Stimulated activated CD8-positive, alpha-beta memory T cell treated with anti-CD3 and anti-CD28 coated beads, Interleukin-12 subunit alpha, Interleukin-12 subunit beta, amount 100 ng/mL, for 4 hours (primary cell): ENCODE data around the gene C6orf62.
"Not testable (repeated sequence)": the region's sequence is repeated elsewhere in the genome, so short reads cannot be mapped to it uniquely, and the experiment has no call there.

Experiments used
- DNase-seq: peaks from one replicate; pipeline ENCODE4 v3.0.0-alpha.2; 2020; ENCODE audit warnings: low read depth

The C6orf62 gene

DNA sequence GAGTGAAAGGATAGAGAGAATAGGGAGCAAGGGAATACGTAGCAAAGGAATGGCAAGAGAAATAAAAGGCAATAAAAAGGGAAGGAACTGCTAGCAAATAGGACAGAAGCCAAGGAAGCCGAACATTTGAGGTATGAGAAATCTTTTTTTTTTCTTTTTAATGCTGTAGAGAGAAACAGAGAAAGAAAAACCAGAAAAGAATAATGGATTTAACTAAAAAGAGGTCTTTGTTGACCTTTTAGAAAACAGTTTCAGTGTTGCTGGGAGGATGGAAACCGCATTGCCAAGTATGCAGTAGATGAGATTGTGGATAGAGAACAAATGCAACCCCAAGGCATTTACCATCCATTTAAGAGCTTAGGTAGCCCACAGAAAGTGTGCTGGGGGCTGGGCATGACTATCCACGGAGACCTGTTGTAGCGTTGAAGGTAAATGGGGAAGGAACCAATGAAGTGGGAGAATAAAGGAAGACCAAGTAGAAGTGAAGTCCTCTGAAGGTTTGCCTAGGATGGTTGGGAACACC, 23.3 kb upstream of the C6orf62 start:
- no peak for DNase-seq

DNA sequence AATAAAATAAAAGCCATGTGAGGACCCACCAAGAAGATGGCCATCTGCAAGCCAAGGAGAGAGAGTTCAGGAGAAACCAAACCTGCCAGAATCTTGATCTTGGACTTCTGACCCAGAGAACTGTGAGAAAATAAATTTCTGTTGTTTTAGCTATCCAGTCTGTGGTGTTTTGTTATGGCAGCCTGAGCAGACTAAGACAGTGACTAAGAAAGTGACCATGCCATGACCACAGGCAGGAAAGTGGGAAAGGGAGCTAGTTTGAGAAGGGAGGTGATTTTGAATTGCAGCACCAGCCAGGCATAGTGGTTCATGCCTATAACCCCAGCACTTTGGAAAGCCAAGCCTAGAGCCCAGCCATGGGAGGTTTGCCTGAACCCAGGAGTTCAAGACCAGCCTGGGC, 21.9 kb upstream of the C6orf62 start:
- no peak for DNase-seq

DNA sequence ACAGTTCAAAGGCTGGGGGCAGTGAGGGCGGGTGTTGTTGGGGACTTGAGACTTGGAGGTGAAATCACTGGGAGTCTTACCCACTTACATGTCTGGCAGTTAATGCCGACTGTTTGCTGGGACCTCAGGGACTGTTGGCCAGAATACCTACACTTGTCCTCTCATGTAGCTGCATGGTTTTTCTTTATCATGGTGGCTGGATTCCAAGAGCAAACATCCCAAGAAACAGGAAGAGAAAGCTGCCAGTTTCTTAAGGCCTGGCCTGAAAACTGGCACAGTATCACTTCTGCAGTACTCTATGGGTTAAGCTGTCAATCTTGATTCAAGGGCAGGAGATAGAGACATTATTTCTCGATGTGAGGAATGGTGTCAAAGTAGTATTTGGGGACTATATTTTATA, 19.8 kb upstream of the C6orf62 start:
- no peak for DNase-seq

DNA sequence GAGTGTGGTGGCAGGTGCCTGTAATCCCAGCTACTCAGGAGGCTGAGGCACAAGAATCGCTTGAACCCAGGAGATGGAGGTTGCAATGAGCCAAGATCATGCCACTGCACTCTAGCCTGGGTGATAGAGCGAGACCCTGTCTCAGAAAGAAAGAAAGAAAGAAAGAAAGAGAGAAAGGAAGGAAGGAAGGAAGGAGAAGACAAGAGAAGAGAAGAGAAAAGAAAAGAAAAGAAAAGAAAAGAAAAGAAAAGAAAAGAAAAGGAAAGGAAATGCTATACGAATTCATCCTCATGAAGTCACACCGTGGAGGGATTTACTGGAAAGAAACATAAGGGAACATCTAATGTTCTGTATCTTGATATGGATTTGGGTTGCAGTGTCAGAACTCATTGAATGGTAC, 15.8 kb upstream of the C6orf62 start:
- DNase-seq, result not testable (repeated sequence)

DNA sequence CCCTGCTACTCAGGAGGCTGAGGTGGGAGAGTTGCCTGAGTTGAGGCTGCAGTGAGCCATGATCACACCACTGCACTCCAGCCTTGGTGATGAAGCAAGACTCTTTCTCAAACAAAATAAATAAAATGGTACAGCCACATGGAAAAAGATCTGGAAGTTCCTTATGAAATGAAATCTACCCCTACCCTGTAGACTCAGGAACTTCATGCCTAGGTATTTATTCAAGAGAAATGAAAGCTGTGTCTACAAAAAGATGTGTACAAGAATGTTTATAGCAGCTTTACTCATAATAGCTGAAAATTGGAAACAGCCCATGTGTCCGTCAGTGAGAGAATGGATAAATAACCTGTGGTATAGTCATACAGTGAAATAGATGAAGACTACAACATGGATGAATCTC, 15.2 kb upstream of the C6orf62 start:
- DNase-seq, result no peak

DNA sequence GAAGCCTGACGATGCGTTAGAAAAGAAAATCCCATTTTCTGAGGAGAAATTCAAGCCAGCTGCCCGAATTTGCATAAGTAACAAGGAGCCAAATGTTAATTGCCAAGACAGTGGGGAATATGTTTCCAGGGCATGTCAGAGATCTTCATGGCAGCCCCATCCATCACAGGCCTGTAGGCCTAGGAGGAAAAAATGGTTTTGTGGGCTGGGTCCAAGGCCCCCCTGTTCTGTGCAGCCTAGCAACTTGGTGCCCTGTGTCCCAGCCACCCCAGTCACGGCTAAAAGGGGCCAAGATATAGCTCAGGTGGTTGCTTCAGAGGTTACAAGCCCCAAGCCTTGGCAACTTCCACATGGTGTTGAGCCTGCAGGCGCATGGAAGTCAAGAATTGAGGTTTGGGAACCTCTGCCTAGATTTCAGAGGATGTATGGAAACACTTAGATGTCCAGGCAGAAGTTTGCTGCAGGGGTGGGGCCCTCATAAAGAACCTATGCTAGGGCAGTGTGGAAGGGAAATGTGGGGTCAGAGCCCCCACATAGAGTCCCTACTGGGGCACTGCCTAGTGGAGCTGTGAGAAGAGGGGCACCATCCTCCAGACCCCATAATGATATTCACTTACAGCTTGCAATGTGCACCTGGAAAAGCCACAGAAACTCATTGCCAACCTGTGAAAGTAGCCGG, 12.6 kb upstream of the C6orf62 start:
- DNase-seq, result not testable (repeated sequence)

DNA sequence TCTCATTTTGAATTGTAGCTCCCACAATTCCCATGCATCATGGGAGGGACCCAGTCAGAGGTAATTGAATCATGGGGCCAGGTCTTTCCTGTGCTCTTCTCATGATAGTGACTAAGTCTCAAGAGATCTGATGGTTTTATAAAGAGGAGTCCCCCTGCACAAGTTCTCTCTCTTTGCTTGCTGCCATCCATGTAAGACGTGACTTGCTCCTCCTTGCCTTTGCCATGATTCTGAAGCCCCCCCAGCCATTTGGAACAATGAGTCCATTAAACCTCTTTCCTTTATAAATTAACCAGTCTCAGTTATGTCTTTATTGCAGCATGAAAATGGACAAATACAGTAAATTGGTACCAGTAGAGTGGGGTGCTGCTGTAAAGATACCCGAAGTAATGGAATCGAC, 11.7 kb upstream of the C6orf62 start:
- DNase-seq, result not testable (repeated sequence)

DNA sequence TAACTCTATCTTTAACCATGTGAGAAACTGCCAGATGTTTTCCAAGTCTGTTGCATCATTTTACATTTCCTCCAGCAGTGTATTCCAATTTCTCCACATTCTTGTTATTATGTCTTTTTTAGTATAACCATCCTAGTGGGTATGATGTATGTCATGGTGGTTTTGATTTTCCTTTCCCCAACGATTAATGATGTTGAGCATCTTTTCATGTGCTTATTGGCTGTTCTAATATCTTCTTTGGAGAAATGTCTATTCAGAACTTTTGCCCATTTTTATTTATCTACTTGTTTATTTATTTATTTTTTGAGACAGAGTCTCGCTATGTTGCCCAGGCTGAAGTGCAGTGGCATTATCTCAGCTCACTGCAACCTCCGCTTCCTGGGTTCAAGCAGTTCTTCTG, 4.3 kb upstream of the C6orf62 start:
- no peak for DNase-seq

DNA sequence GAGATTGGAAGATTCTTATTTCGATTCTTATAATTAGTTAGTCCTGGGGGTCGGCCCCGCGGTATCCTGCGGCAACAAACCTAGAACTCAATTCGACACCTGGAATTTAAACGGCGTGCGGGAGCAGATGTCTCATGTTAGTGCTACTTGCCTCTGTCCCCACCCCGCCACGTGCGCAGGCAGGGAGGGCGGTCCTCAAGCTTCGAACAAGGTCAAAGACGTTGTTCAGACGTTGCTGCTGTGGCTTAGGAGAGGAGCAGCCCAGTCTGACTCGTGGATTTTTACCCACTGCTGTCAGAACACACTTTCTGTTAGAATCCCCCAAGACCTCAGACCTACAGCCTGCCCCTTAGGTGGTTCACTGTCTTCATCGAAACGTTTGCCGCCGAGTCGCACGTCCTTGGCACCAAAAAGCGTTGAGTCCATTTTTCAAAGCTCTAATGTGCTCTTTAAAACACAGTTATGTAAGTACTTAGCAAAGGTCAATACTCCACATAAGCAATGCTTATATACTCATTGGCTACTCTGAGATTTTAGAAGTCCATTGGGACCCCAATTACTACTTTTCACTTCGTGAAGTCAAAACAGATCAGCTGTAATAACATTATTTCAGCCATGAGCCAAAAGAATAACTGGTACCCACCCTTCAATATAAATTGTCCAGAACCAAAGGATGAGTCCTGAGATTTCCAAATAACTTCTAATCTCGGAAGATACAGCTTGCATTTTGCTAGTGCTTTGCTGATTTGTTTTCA, 2.7 kb upstream of the C6orf62 start:
- DNase-seq, result no peak

DNA sequence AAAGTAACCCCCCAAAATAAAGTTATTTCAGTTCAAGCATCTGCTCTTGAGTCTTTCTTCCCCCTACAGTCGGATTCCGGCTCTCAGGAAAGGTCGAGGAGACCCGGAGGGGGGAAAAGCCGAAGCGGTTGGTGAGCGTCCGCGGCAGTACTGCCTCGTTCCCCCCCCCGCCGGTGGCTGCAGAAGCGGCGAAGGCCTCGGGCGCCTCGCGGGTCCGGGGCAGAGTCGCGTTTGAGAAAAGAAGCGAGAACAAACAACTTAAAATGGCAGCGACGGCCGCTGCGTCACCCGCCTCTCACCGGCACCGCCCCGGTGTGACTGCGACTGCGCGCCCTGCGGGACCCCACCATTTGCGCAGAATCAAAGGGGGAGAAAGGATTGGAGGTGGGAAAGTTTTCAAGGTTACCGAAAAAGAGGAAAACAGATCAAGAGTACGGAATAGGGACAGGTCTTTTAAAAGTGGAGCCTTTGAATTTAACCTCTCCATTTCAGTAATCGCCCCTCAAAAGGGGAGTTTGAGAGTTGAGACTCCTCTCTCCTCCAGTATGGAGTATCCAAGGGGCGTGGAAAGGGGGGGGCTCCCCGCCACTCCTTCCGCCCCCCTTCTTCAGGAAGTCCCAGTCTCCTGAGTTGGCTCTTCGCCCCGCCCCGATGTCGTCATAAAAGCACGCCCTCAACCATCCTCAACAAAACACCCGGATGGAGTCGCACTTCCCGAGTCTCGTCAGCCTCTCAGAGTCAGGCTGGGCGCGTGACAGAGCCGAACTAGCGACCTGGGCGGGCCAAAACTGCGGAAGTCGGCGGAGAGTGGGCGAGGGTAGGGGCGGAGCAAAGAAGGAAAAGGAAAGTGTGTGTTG, 1.9 kb upstream of the C6orf62 start:
- DNase-seq, result peak; percentile 99

DNA sequence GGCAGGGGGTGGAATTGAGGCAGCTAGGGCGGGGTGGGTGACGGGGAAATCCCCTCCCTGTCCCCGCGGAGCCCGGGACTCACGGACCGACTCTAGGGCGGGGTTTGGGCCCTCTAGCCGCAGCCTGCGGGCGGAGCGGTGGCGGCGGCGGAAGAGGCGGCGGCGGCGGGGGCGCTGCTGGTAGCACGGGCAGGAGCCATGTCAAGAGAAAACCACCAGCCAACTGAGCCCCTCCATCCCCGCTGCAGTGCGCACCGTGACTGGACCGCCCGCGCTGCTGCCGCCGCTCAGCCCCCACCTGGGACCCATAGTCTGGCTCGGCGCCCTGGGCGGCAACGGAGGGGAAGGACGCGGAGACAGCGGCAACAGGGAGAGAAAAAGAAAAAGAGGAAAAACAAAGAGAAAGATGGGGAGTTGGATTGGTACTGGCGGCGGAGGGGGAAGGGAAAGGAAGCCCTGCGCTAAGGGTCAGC, 1.2 kb upstream of the C6orf62 start:
- peak; percentile 76 for DNase-seq

DNA sequence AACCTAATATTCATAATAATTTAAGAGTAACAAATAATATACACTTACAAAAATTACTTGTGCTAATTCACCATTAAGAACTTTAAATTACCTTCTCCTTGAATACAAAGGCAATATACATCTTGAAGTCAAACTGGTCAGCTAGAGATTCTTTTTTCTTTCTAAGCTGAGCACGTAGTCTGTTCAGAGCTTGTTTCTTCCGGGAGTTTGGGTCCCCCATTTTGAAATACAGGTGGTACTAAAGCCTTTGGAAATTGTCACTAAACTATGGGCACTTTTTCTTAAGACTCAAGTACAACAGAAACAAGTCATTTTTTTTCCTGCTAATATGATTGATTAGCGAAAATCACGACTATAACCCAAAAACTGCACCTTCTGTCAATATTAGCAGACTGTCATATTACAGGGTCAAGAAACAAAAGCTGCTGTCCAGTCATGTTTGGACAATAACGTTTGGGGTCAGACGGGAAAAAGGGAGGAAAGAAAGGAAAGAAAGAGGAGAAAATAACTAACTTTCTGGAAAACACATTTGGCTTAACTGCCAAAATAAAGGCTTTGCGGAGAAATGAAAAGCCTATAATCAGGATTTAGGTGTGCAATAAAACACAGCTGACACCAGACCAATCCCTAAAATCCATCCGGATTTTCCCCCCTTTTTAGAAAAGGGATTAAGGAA, 367 bp downstream of the C6orf62 start:
- DNase-seq, result no peak

DNA sequence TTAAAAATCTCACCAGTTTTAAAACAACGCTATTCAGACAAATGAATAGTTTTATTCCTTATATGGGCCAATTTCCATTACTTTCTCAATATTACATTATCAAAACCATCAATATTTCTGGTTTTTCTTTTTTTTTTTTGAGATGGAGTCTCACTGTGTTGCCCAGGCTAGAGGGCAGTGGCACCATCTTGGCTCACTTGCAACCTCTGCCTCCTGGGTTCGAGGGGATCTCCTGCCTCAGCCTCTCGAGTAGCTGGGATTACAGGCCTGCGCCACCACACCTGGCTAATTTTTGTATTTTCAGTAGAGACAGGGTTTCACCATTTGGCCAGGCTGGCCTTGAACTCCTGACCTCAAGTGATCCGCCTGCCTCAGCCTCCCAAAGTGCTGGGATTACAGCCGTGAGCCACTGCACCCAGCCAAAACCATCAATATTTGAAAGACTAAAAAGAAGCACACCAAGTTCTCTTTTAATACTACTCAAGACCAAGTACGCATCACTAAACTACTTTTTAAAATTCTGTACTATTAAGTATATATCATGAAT, 2.3 kb downstream of the C6orf62 start:
- not testable (repeated sequence) for DNase-seq

DNA sequence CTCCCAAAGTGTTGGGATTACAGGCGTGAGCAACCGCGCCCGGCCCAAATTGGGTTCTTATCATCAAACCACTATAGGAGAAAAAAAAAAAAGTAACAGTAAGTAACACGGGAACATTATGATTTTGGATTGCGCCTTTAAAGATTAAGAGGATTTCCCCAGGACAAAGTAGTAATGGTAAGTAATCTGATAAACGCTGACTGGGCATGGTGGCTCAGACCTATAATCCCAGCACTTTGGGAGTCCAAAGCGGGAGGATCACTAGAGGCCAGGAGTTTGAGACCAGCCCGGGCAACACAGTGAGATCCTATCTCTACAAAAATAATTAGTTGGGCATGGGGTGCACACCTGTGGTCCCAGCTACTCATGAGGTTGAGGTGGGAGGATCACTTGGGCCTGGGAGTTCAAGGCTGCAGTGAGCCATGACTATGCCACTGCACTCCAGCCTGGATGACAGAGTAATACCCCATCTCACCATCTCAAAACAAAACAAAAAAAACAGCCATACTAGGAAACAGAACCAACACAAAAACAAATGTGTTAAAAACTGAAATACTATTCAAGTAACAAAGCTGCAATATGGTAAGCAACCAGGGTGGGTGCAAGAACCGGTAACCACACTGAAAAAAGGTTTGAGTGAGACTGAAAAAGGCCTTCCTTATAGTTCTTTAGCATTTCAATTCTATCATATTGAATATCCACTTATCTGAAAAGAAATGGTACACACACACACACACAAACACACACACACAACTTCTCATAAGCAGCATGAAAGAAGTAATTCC, 8.2 kb downstream of the C6orf62 start:
- no peak for DNase-seq

DNA sequence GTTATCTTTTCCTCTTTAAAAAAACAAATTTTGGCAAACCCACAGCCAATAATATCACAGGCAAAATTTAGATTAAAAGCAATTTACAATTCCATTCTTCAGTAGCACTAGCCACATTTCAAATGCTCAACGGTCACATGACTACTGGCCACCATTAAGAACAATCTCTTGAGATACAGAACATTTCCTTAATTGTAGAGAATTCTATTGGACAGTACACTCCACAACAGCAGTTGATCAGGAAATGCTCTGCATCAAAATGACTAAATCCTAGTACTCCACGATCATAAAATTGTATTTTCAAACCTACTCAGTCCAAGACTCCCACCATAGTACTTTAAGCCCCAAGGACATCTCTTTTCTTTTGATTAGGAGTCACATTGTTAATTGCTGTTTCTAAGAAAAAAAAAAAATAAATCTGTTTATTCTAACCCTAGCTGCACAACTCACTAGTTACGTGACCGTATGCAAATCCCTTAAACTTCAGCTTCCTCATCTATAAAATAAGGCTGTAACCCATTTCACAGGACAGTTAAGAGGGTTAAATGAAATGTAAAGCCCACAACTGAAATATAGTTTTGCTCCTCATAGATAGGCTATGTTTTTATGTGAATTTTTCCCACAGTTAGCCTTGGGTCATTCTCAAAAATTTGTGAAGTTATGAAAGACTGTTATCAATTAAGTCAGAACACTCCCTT, 9.8 kb downstream of the C6orf62 start:
- no peak for DNase-seq

DNA sequence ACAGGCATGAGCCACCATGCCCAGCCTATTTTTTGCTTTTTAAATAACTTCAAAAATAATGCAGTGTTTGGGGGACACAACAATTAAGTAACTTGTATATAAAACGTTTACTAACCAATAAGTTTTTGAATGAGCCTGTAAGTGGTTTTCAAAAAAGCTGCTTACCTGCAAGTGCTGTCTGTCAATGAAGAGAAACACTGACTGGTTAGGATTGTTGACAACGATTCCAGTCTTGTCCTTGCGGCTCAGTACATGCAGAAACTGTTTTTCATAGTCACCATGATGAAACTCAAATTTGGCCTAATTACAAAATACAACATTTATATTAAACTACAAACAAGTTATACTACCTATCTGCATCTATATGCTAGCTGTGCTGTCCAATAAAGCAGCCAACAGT, 10.3 kb downstream of the C6orf62 start:
- no peak for DNase-seq

DNA sequence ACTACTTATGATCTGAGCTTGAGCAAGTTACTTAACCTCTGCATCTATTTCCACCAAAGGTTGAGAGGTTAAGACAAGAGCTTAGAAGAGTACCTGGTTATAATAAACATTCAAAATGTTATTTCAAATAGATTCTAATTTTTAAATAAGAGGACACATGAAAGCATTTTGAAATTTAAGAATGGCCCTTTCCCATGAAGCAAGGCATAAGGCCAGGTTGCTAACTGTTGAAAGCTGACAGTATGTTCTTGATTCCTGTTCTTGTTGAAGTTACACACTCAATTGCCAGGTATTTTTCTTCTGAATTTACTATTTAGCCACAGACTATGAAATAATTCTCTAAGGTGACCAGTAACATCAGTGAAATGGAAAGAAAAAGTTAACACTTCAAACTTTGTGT, 14.5 kb downstream of the C6orf62 start:
- DNase-seq, result no peak

DNA sequence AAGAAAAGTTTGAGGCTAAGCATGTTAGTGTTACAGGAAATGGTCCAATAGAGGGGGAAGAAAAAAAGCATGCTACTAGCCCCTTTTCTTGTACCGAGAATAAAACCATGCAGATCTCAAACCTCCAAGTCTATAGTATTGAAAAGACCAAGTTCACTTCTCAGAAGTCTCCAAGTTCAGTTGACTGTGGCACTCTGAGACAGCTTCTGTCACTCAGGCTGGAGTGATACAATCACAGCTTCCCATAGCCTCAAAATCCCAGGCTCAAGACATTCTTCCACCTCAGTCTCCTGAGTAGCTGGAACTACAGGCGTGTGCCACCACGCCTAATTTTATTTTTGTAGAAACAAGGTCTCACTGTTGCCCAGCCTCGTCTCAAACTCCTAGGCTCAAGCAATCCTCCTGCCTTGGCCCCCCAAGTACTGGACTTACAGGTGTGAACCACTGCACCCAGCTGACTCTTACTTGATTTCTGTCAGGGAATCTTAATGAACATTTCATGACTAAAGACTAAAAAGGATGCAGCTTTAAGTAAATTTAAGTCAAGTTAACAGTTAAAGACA, 16.2 kb downstream of the C6orf62 start:
- no peak for DNase-seq

DNA sequence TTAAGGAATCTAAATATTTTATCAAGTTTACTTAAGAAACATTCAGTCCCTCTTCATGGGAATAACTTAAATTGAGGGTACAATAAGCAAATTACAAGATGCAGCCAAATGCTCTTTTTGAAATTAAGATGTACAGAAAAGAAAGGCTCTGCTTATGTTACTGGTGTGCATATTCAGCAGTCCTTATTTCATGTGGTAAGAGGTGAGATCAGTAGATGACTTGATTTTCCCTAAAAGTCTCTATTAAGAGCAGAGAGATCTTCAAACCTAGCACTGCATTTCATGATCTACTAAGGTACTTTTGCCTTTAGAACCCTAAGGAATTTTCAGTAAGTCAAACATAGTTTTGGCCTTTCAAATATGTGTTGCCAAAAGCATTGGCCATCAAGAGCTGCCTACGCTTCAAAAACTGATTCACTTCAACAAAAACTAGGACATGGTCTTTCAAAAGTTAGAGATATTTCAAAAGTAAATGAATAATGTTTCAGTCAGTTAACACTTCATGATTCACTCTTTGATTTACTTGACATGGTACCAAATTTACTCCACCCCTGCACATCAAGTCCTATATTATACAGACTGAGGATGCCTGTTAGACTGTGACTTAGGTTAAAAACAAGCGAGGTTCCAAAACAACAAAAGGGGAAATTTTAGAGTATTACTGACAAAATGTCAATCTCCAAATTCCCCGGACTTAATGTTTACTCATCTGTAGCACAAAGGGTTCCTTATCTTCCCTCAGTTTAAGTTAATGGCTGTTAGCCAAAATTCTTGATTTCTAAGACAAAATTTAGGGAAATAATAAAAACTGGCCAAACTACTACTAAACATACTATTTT, 19.2 kb downstream of the C6orf62 start:
- no peak for DNase-seq
